WTC11 (cell line): ENCODE measurements around the gene DLG1.

Experiments
- ATF1 ChIP-seq: sonication (generic); formaldehyde crosslinking; IDR thresholded peaks from 2 replicates; pipeline ENCODE4 v1.8.1; 2023; ENCODE audit warnings: mild to moderate bottlenecking, moderate library complexity, missing genetic modification reagents
- PRDM15 ChIP-seq: sonication (generic); formaldehyde crosslinking; IDR thresholded peaks from 2 replicates; pipeline ENCODE4 v1.8.0; 2022; ENCODE audit warnings: missing genetic modification reagents
- TEAD4 ChIP-seq: sonication (generic); formaldehyde crosslinking; IDR thresholded peaks from 2 replicates; pipeline ENCODE4 v1.8.0; 2022; ENCODE audit warnings: mild to moderate bottlenecking, missing genetic modification reagents
- TF ChIP-seq, protein P1 (sequence below): fragments of 200-600 bp; IDR thresholded peaks from 2 replicates; pipeline ENCODE4 v1.8.0; 2022; ENCODE audit warnings: antibody characterized with exemption

- TF ChIP-seq, protein P1, sequence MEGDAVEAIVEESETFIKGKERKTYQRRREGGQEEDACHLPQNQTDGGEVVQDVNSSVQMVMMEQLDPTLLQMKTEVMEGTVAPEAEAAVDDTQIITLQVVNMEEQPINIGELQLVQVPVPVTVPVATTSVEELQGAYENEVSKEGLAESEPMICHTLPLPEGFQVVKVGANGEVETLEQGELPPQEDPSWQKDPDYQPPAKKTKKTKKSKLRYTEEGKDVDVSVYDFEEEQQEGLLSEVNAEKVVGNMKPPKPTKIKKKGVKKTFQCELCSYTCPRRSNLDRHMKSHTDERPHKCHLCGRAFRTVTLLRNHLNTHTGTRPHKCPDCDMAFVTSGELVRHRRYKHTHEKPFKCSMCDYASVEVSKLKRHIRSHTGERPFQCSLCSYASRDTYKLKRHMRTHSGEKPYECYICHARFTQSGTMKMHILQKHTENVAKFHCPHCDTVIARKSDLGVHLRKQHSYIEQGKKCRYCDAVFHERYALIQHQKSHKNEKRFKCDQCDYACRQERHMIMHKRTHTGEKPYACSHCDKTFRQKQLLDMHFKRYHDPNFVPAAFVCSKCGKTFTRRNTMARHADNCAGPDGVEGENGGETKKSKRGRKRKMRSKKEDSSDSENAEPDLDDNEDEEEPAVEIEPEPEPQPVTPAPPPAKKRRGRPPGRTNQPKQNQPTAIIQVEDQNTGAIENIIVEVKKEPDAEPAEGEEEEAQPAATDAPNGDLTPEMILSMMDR, result no peak
- no peak for TF ChIP-seq PRDM15 (CRISPR knock-in tag)
- TF ChIP-seq TEAD4 (CRISPR knock-in tag), result no peak
- TF ChIP-seq ATF1, result no peak
Observed at GRCh38 chr3:197042539-197042938, 255.9 kb downstream of the DLG1 start.
